Neural progenitor cell (in vitro differentiated cells): ENCODE measurements around the gene ZYX. TPM values are rescaled to one million over a fixed set of nuclear protein-coding genes. Genes with fewer than 3 reads are reported as not detected.
A peak's percentile ranks its signal among the peaks of the same experiment; 100 is the strongest.

Experiments used
- DNase-seq: peaks from one replicate; pipeline ENCODE4 v3.0.0-alpha.2; 2016; ENCODE audit warnings: low spot score
- H2AFZ ChIP-seq: fragments of 200-600 bp; sonication (generic); replicated peaks from 2 replicates; pipeline ENCODE4 v1.6.1; 2016; ENCODE audit warnings: antibody characterized with exemption
- H3F3A ChIP-seq: fragments of 200-600 bp; sonication (generic); 2 replicates; pipeline ENCODE4 v1.6.1; 2016; ENCODE audit warnings: antibody characterized with exemption, low read depth
- H3K27ac ChIP-seq: fragments of 200-600 bp; sonication (generic); 2 replicates; pipeline ENCODE4 v1.5.1; 2016; ENCODE audit warnings: mild to moderate bottlenecking
- H3K27me3 ChIP-seq: fragments of 200-600 bp; sonication (generic); 2 replicates; pipeline ENCODE4 v1.6.1; 2016; ENCODE audit warnings: mild to moderate bottlenecking, moderate library complexity
- H3K36me3 ChIP-seq: fragments of 200-600 bp; sonication (generic); 2 replicates; pipeline ENCODE4 v1.5.1; 2016
- H3K4me1 ChIP-seq: fragments of 200-600 bp; sonication (generic); 2 replicates; pipeline ENCODE4 v1.6.1; 2016; ENCODE audit warnings: mixed run types
- H3K4me2 ChIP-seq: fragments of 200-600 bp; sonication (generic); 2 replicates; pipeline ENCODE4 v1.6.1; 2016
- H3K4me3 ChIP-seq: fragments of 200-600 bp; sonication (generic); 2 replicates; pipeline ENCODE4 v1.5.1; 2016
- H3K79me2 ChIP-seq: fragments of 200-600 bp; sonication (generic); 2 replicates; pipeline ENCODE4 v1.6.1; 2016; ENCODE audit warnings: low read depth
- H3K9ac ChIP-seq: fragments of 200-600 bp; sonication (generic); 2 replicates; pipeline ENCODE4 v1.6.1; 2016
- H3K9me3 ChIP-seq: fragments of 200-600 bp; sonication (generic); 2 replicates; pipeline ENCODE4 v1.5.1; 2016; ENCODE audit warnings: low read depth
- H4K20me1 ChIP-seq: fragments of 200-600 bp; sonication (generic); 2 replicates; pipeline ENCODE4 v1.6.1; 2016; ENCODE audit warnings: low read depth
- H3K27ac Mint-ChIP-seq: 3 replicates; pipeline ENCODE4 v1.8.0; 2021; ENCODE audit warnings: mixed read lengths
- H3K27me3 Mint-ChIP-seq: 2 replicates; pipeline ENCODE4 v1.8.0; 2022; ENCODE audit warnings: low read depth, mild to moderate bottlenecking, inconsistent platforms, moderate library complexity, mixed read lengths; ENCODE audit not compliant: insufficient read depth
- H3K36me3 Mint-ChIP-seq: 3 replicates; pipeline ENCODE4 v1.8.0; 2021; ENCODE audit warnings: mixed read lengths
- H3K4me1 Mint-ChIP-seq: 3 replicates; pipeline ENCODE4 v1.8.0; 2021; ENCODE audit warnings: mixed read lengths
- H3K4me3 Mint-ChIP-seq: 3 replicates; pipeline ENCODE4 v1.8.0; 2021; ENCODE audit warnings: mild to moderate bottlenecking, moderate library complexity, mixed read lengths
- H3K9me3 Mint-ChIP-seq: 3 replicates; pipeline ENCODE4 v1.8.0; 2020; ENCODE audit warnings: mixed read lengths
- EZH2 ChIP-seq: fragments of 200-600 bp; sonication (generic); IDR thresholded peaks from 2 replicates; pipeline ENCODE4 v1.6.1; 2017; ENCODE audit warnings: antibody characterized with exemption, mild to moderate bottlenecking, moderate library complexity
- EZH2phosphoT487 ChIP-seq: fragments of 200-600 bp; sonication (generic); IDR thresholded peaks from 2 replicates; pipeline ENCODE4 v1.6.1; 2017; ENCODE audit warnings: antibody characterized with exemption
- total RNA-seq: library from RNA; depleted of rRNA; stranded (reverse); fragments of >200 nt; gene quantifications from 2 replicates; pipeline ENCODE4 v1.2.3, GENCODE V29; 2015; ENCODE audit warnings: low replicate concordance
- TF ChIP-seq, protein P1 (sequence below): fragments of 200-600 bp; sonication (generic); IDR thresholded peaks from 2 replicates; pipeline ENCODE4 v1.5.1; 2017; ENCODE audit warnings: antibody characterized with exemption, mild to moderate bottlenecking

ZYX gene
- total RNA-seq, 1 donor from 2014 or later: 5.2 TPM

DNA sequence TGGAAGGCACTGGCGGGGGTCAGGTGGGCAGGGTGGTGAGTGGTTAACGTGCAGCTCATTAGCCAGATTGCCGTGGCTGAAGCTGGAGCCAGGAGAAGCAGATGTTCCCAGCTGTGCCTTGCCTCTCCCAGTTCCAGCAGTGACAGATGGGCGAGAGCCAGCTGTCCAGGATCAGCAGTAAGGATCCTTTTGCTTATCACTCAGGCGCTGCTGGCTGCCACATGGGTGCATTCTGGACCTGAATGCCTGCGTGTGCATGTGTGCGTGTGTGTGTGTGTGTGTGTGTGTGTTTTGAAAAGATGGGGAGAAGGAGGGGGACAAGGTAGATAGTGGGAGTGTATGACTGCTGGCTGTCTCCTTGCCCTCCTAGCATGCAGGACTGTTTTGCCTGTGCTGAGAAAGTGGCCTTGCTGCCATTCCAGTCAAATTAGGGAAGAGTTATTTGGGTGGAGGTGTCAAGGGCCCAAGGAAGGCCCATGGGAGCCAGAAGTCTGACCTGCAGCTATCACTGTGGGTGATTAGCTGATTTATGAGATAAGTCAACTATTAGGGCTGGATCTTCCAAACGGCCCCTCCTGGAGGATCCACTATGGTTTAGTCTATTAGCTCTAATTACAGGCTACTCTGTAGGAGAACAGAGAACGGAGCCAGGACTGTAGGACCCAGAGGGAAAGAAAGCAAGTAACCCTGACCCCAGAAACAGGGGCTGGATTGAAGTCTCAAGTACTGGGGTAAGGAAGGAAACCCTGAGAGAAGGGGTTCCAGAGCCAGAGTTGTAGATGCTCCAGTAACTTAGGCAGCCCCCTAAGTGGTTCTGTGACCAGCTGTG lies 24.2 kb downstream of the ZYX start:
- H3F3A ChIP-seq: peaks cover 14% of the 10 kb centered on the region
- H3K27me3 Mint-ChIP-seq: peaks cover 15% of the 10 kb centered on the region
- no peak for TF ChIP-seq EZH2
- TF ChIP-seq EZH2phosphoT487: no peak
- TF ChIP-seq, protein P1, sequence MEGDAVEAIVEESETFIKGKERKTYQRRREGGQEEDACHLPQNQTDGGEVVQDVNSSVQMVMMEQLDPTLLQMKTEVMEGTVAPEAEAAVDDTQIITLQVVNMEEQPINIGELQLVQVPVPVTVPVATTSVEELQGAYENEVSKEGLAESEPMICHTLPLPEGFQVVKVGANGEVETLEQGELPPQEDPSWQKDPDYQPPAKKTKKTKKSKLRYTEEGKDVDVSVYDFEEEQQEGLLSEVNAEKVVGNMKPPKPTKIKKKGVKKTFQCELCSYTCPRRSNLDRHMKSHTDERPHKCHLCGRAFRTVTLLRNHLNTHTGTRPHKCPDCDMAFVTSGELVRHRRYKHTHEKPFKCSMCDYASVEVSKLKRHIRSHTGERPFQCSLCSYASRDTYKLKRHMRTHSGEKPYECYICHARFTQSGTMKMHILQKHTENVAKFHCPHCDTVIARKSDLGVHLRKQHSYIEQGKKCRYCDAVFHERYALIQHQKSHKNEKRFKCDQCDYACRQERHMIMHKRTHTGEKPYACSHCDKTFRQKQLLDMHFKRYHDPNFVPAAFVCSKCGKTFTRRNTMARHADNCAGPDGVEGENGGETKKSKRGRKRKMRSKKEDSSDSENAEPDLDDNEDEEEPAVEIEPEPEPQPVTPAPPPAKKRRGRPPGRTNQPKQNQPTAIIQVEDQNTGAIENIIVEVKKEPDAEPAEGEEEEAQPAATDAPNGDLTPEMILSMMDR: no peak
- peaks cover 16% of the 10 kb centered on the region for H3K4me1 ChIP-seq
- no peak overlapping the region for H2AFZ ChIP-seq
- peaks cover 9% of the 10 kb centered on the region for H3K27me3 ChIP-seq
- no peaks in the 10 kb centered on the region for H3K9me3 Mint-ChIP-seq
- no peaks in the 10 kb centered on the region for H3K79me2 ChIP-seq
- H3K9me3 ChIP-seq: no peaks in the 10 kb centered on the region
- peaks cover 39% of the 10 kb centered on the region for H3K4me1 Mint-ChIP-seq
- no peak overlapping the region for H3K4me2 ChIP-seq
- no peak overlapping the region for H3K9ac ChIP-seq
- no peak overlapping the region for H3K4me3 ChIP-seq
- H3K4me3 Mint-ChIP-seq: no peak overlapping the region
- peak overlapping the region; percentile 7 for H3K27ac Mint-ChIP-seq
- H3K36me3 ChIP-seq: no peaks in the 10 kb centered on the region
- no peak for DNase-seq
- H3K36me3 Mint-ChIP-seq: no peaks in the 10 kb centered on the region
- H3K27ac ChIP-seq: no peak overlapping the region
- H4K20me1 ChIP-seq: no peaks in the 10 kb centered on the region

DNA sequence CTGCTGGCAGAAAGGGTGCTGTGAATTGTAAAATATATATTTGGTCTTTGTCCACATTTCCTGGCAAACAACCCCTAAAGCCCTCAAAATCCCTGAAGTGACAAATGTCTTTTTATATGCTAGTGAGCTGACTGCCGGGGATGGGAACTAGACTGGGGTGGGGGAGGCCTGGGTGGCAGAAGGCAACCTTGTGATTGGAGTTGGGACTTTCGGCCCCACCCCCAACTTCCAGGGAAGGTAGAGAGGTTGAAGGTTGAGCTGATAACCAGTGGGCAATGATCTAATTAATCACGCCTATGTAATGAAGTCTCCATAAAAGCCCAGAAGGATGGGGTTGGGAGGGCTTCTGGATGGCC lies 24.8 kb downstream of the ZYX start:
- H3K79me2 ChIP-seq: no peaks in the 10 kb centered on the region
- no peak for DNase-seq
- Mint-ChIP-seq H3K36me3 (no peaks in the 10 kb centered on the region), H3K4me1 (peaks cover 44% of the 10 kb centered on the region), H3K4me3 (no peak overlapping the region), H3K9me3 (no peaks in the 10 kb centered on the region), H3K27me3 (peaks cover 15% of the 10 kb centered on the region), H3K27ac (peak overlapping the region; percentile 74)
- H3K4me1 ChIP-seq: peaks cover 21% of the 10 kb centered on the region
- TF ChIP-seq EZH2: no peak
- TF ChIP-seq EZH2phosphoT487: no peak
- TF ChIP-seq, protein P1: no peak
- peaks cover 14% of the 10 kb centered on the region for H3F3A ChIP-seq
- H2AFZ ChIP-seq: no peak overlapping the region
- no peak overlapping the region for H3K9ac ChIP-seq
- H3K36me3 ChIP-seq: no peaks in the 10 kb centered on the region
- H3K27me3 ChIP-seq: peaks cover 9% of the 10 kb centered on the region
- H4K20me1 ChIP-seq: no peaks in the 10 kb centered on the region
- H3K4me3 ChIP-seq: no peak overlapping the region
- no peaks in the 10 kb centered on the region for H3K9me3 ChIP-seq
- H3K4me2 ChIP-seq: no peak overlapping the region
- no peak overlapping the region for H3K27ac ChIP-seq

DNA sequence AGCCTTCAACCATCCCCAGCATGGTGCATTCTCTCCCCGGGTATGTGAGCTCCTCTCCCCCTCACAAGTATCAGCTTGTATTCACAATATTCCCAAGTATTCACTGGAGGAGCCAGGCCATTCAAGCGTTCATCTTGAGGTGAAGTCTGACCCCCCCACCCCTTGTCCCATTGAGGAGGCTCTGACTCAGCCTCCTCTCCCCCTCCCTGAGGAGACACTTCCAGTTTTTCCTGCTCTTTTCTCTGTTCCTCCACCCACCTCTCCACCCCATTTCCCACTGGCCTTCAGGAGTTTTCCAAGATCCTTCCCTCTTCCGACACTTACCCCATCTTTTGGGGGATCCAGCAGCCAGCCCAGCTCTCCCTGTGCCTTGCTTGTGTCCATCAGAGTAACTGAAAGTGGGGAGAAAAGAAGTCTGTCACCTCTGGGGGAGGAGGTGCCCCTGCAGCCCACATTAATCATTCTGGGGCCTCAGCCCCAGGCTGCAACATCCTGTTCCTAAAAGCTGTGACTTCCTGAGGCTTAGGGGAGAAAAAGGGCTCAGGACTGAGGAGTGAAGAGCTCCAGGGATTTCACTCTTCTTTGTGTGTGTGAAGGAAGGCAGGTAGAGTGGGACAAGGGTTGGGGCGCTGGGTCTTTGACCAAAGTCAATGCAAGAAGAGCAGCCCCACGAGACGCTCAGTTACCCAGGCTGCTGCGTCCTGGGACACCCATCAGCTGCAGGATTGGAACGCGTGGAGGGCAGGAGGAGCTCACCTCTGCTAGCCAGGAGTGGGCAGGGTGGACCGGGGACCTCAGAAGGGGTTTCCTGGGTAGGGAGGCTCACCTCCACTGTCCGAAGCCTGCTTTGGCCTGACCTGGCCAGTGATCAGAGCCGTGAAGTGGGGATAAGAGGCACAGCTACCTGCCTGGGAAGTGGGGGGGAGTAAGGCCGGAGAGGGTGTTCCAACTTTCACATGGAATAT lies 26.4 kb downstream of the ZYX start:
- peaks cover 24% of the 10 kb centered on the region for H3K4me1 ChIP-seq
- Mint-ChIP-seq H3K9me3 (peaks cover 5% of the 10 kb centered on the region), H3K36me3 (no peaks in the 10 kb centered on the region), H3K27ac (no peak overlapping the region), H3K4me3 (peak overlapping the region; percentile 30), H3K4me1 (peaks cover 47% of the 10 kb centered on the region), H3K27me3 (peaks cover 15% of the 10 kb centered on the region)
- peaks cover 14% of the 10 kb centered on the region for H3F3A ChIP-seq
- no peak for DNase-seq
- no peak overlapping the region for H3K9ac ChIP-seq
- peaks cover 9% of the 10 kb centered on the region for H3K27me3 ChIP-seq
- H3K27ac ChIP-seq: no peak overlapping the region
- TF ChIP-seq EZH2 (no peak), EZH2phosphoT487 (no peak)
- TF ChIP-seq, protein P1: no peak
- H3K36me3 ChIP-seq: no peaks in the 10 kb centered on the region
- H3K4me3 ChIP-seq: peak overlapping the region; percentile 53
- H4K20me1 ChIP-seq: no peaks in the 10 kb centered on the region
- no peaks in the 10 kb centered on the region for H3K79me2 ChIP-seq
- peak overlapping the region; percentile 91 for H3K4me2 ChIP-seq
- no peaks in the 10 kb centered on the region for H3K9me3 ChIP-seq
- H2AFZ ChIP-seq: no peak overlapping the region
